Muscle of leg (tissue), 16 donors: ENCODE data around the gene CD200. TPM values are rescaled to one million over a fixed set of nuclear protein-coding genes. Genes with fewer than 3 reads are reported as not detected.
A peak's percentile ranks its signal among the peaks of the same experiment; 100 is the strongest.

Experiments used
- DNase-seq: peaks from one replicate; pipeline ENCODE4 v3.0.0; 2013
- H3K27ac ChIP-seq: one replicate; pipeline ENCODE4 v1.5.1; 2013; ENCODE audit warnings: mild to moderate bottlenecking, low read length, control low read depth
- H3K27me3 ChIP-seq: one replicate; pipeline ENCODE4 v1.6.1; 2013; ENCODE audit warnings: low read length; ENCODE audit not compliant: control insufficient read depth, insufficient read depth
- H3K36me3 ChIP-seq: one replicate; pipeline ENCODE4 v1.6.1; 2013; ENCODE audit warnings: low read length; ENCODE audit not compliant: control insufficient read depth, insufficient read depth
- H3K4me1 ChIP-seq: one replicate; pipeline ENCODE4 v1.6.1; 2013; ENCODE audit warnings: low read length; ENCODE audit not compliant: control insufficient read depth, insufficient read depth
- H3K4me3 ChIP-seq: one replicate; pipeline ENCODE4 v1.5.1; 2013; ENCODE audit warnings: low read length, control low read depth
- H3K9me3 ChIP-seq: replicated peaks from 2 replicates; pipeline ENCODE4 v1.6.1; 2013; ENCODE audit warnings: low read depth, low read length; ENCODE audit not compliant: control insufficient read depth
- WGBS: methylation state at CpG from one replicate; pipeline ENCODE4 v1.1.5; 2013; ENCODE audit warnings: missing lambda C conversion rate; ENCODE audit not compliant: insufficient coverage; 5-methylcytosine and 5-hydroxymethylcytosine counted together
- long read RNA-seq, 11 donors: transcript quantifications; one replicate each; lab custom pipeline, GENCODE V29; 2026
- polyA plus RNA-seq, 8 donors: library from polyadenylated mRNA; unstranded; fragments of 120-200 nt; gene quantifications; one replicate each; pipeline versions ENCODE4 v1.2.1 to v1.2.3, GENCODE V29; 2013; ENCODE audit warnings: inconsistent platforms in 1 of 8, low replicate concordance in 1 of 8; ENCODE audit not compliant: insufficient read length in 8 of 8, insufficient read depth in 1 of 8
- total RNA-seq: library from RNA; stranded (reverse); fragments of 120-200 nt; gene quantifications from one replicate; pipeline ENCODE4 v1.2.4, GENCODE V29; 2013

CD200 gene
- total RNA-seq (7.5 TPM), polyA plus RNA-seq (10 to 100 TPM in 7 of 8 donors, 1 to 10 TPM in 1; 9.5 to 19.5 (median 13.8) TPM)
- long read RNA-seq, donor 1, partial matches to known transcripts, result 0 of 5 reads
- long read RNA-seq, donor 1, other reads (novel, unspliced or antisense), result 0 of 5 reads
- long read RNA-seq, donor 2, partial matches to known transcripts, result 0 of 2 reads
- long read RNA-seq, donor 2, other reads (novel, unspliced or antisense), result 0 of 2 reads
- long read RNA-seq, donor 3, partial matches to known transcripts, result 0 of 2 reads
- long read RNA-seq, donor 3, other reads (novel, unspliced or antisense), result 0 of 2 reads
- long read RNA-seq, donor 4, partial matches to known transcripts, result 0 of 1 reads
- long read RNA-seq, donor 4, other reads (novel, unspliced or antisense), result 0 of 1 reads
- long read RNA-seq, donor 5, partial matches to known transcripts, result 14 of 21 reads
- long read RNA-seq, donor 5, other reads (novel, unspliced or antisense), result 0 of 21 reads
- long read RNA-seq, donor 6, partial matches to known transcripts, result 8 of 11 reads
- long read RNA-seq, donor 6, other reads (novel, unspliced or antisense), result 0 of 11 reads
- long read RNA-seq, donor 7, partial matches to known transcripts, result 0 of 6 reads
- long read RNA-seq, donor 7, other reads (novel, unspliced or antisense), result 0 of 6 reads
- long read RNA-seq, donor 8, partial matches to known transcripts, result 0 of 4 reads
- long read RNA-seq, donor 8, other reads (novel, unspliced or antisense), result 0 of 4 reads
- long read RNA-seq, donor 9, partial matches to known transcripts, result 0 of 2 reads
- long read RNA-seq, donor 9, other reads (novel, unspliced or antisense), result 0 of 2 reads
- long read RNA-seq, donor 10, partial matches to known transcripts, result 0 of 4 reads
- long read RNA-seq, donor 10, other reads (novel, unspliced or antisense), result 0 of 4 reads
- long read RNA-seq, donor 11, partial matches to known transcripts, result 0 of 3 reads
- long read RNA-seq, donor 11, other reads (novel, unspliced or antisense), result 0 of 3 reads

GRCh38 chr3:112333002-112333380 lies at the start of gene CD200:
CD200 (plus strand) TSS chr3:112333156; CDS start chr3:112333213, 57 bp downstream.
- DNase-seq, result peak; percentile 83
- H3K36me3 ChIP-seq, result no peaks in the 10 kb centered on the region
- no peaks in the 10 kb centered on the region for H3K4me1 ChIP-seq
- no peaks in the 10 kb centered on the region for H3K9me3 ChIP-seq
- under 1% methylated on average over 25 of the region's 28 CpGs for WGBS
- peak within 1 kb of the TSS; percentile 61 for H3K4me3 ChIP-seq
- H3K27ac ChIP-seq, result peak within 1 kb of the TSS; percentile 97
- no peaks in the 10 kb centered on the region for H3K27me3 ChIP-seq

GRCh38 chr3:112289011-112289410 lies 43.9 kb upstream of the CD200 start:
- no peak for DNase-seq
- no peak overlapping the region for H3K4me3 ChIP-seq
- H3K36me3 ChIP-seq, result no peaks in the 10 kb centered on the region
- no peak overlapping the region for H3K27ac ChIP-seq
- 96% methylated on average over 2 of the region's 4 CpGs for WGBS
- H3K9me3 ChIP-seq, result no peaks in the 10 kb centered on the region
- peaks cover 2% of the 10 kb centered on the region for H3K4me1 ChIP-seq
- H3K27me3 ChIP-seq, result no peaks in the 10 kb centered on the region

GRCh38 chr3:112293368-112294321 lies 39.3 kb upstream of the CD200 start, which contains the start of gene SLC9C1:
SLC9C1 (minus strand) TSS chr3:112294216; CDS start chr3:112286791, 7,425 bp downstream.
- Histone ChIP-seq H3K4me1 (peaks cover 2% of the 10 kb centered on the region), H3K4me3 (peak within 1 kb of the TSS; percentile 38), H3K36me3 (no peaks in the 10 kb centered on the region), H3K9me3 (no peaks in the 10 kb centered on the region), H3K27ac (peak within 1 kb of the TSS; percentile 90), H3K27me3 (no peaks in the 10 kb centered on the region)
- 35% methylated on average over 4 of the region's 15 CpGs for WGBS
- DNase-seq, result peak; percentile 86

- H3K27me3 ChIP-seq, result no peaks in the 10 kb centered on the region
- no peak for DNase-seq
- no peaks in the 10 kb centered on the region for H3K36me3 ChIP-seq
- peaks cover 2% of the 10 kb centered on the region for H3K4me1 ChIP-seq
- H3K9me3 ChIP-seq, result peaks cover 7% of the 10 kb centered on the region
- H3K4me3 ChIP-seq, result no peak overlapping the region
- no peak overlapping the region for H3K27ac ChIP-seq
Observed at GRCh38 chr3:112297714-112298113, 35.2 kb upstream of the CD200 start.

GRCh38 chr3:112298781-112299180 lies 34.2 kb upstream of the CD200 start:
- Histone ChIP-seq H3K4me3 (no peak overlapping the region), H3K4me1 (peaks cover 4% of the 10 kb centered on the region)

GRCh38 chr3:112302150-112302830 lies 30.7 kb upstream of the CD200 start:
- Histone ChIP-seq H3K27me3 (no peaks in the 10 kb centered on the region), H3K27ac (no peak overlapping the region), H3K9me3 (peaks cover 8% of the 10 kb centered on the region), H3K4me1 (peaks cover 9% of the 10 kb centered on the region), H3K36me3 (no peaks in the 10 kb centered on the region), H3K4me3 (no peak overlapping the region)
- whole genome bisulfite sequencing, result 35% methylated on average over 2 of the region's 11 CpGs
- DNase-seq, result no peak

More at GRCh38 chr3:112298781-112299180, 34.2 kb upstream of the CD200 start:
- peaks cover 8% of the 10 kb centered on the region for H3K9me3 ChIP-seq
- no peak overlapping the region for H3K27ac ChIP-seq
- DNase-seq, result no peak
- H3K27me3 ChIP-seq, result no peaks in the 10 kb centered on the region
- H3K36me3 ChIP-seq, result no peaks in the 10 kb centered on the region

GRCh38 chr3:112302881-112303763 lies 29.8 kb upstream of the CD200 start:
- peaks cover 9% of the 10 kb centered on the region for H3K4me1 ChIP-seq
- H3K36me3 ChIP-seq, result no peaks in the 10 kb centered on the region
- peak; percentile 54 for DNase-seq
- H3K27me3 ChIP-seq, result no peaks in the 10 kb centered on the region
- 10% methylated on average over 11 of the region's 12 CpGs for WGBS
- H3K4me3 ChIP-seq, result peak overlapping the region; percentile 45
- H3K27ac ChIP-seq, result peak overlapping the region; percentile 15
- H3K9me3 ChIP-seq, result peaks cover 8% of the 10 kb centered on the region

GRCh38 chr3:112303764-112304325 lies 29.1 kb upstream of the CD200 start:
- H3K36me3 ChIP-seq, result no peaks in the 10 kb centered on the region
- H3K9me3 ChIP-seq, result peaks cover 8% of the 10 kb centered on the region
- H3K4me3 ChIP-seq, result peak overlapping the region; percentile 45
- H3K27me3 ChIP-seq, result no peaks in the 10 kb centered on the region
- 2% methylated on average over 9 of the region's 11 CpGs for WGBS
- H3K4me1 ChIP-seq, result peaks cover 9% of the 10 kb centered on the region
- DNase-seq, result peak; percentile 71
- H3K27ac ChIP-seq, result peak overlapping the region; percentile 15
